GM18508 (cell line): ENCODE data around the gene STX11.

Experiments used
- ATAC-seq: cut with Tn5 transposase; IDR thresholded peaks from one replicate; pipeline ENCODE4 v1.9.1; 2021; ENCODE audit warnings: moderate number of reproducible peaks; ENCODE audit not compliant: insufficient read depth, unreplicated experiment

Gene STX11

GRCh38 chr6:144202879-144203468 lies 52.7 kb downstream of the STX11 start:
- ATAC-seq, result no peak

- ATAC-seq, result no peak
Observed at GRCh38 chr6:144211160-144211559, 60.8 kb downstream of the STX11 start.

GRCh38 chr6:144213315-144213714 lies 63.0 kb downstream of the STX11 start:
- ATAC-seq, result no peak

GRCh38 chr6:144214029-144214428 lies 63.7 kb downstream of the STX11 start:
- ATAC-seq, result no peak

- ATAC-seq, result no peak
Observed at GRCh38 chr6:144214622-144215401, 64.5 kb downstream of the STX11 start.

- no peak for ATAC-seq
Observed at GRCh38 chr6:144215402-144215931, 65.2 kb downstream of the STX11 start.

- peak; percentile 79 for ATAC-seq
Observed at GRCh38 chr6:144215932-144216667, 65.8 kb downstream of the STX11 start.

GRCh38 chr6:144216668-144217218 lies 66.4 kb downstream of the STX11 start:
- peak; percentile 8 for ATAC-seq

- no peak for ATAC-seq
Observed at GRCh38 chr6:144217264-144217663, 66.9 kb downstream of the STX11 start.

GRCh38 chr6:144217797-144218196 lies 67.5 kb downstream of the STX11 start:
- no peak for ATAC-seq

- ATAC-seq, result no peak
Observed at GRCh38 chr6:144219056-144219685, 68.9 kb downstream of the STX11 start.

- no peak for ATAC-seq
Observed at GRCh38 chr6:144220031-144220790, 69.9 kb downstream of the STX11 start.

GRCh38 chr6:144223686-144224085 lies 73.4 kb downstream of the STX11 start:
- no peak for ATAC-seq

- no peak for ATAC-seq
Observed at GRCh38 chr6:144231721-144232120, 81.4 kb downstream of the STX11 start.

GRCh38 chr6:144232176-144232831 lies 82.0 kb downstream of the STX11 start:
- ATAC-seq, result no peak

GRCh38 chr6:144232832-144233230 lies 82.5 kb downstream of the STX11 start:
- ATAC-seq, result no peak

GRCh38 chr6:144234399-144234798 lies 84.1 kb downstream of the STX11 start:
- ATAC-seq, result no peak

- ATAC-seq, result no peak
Observed at GRCh38 chr6:144234935-144235334, 84.6 kb downstream of the STX11 start.
